ENCODE results near the gene ANXA5. TPM values are rescaled to one million over a fixed set of nuclear protein-coding genes. Genes with fewer than 3 reads are reported as not detected.

ANXA5 gene
- total and polyA plus RNA-seq, 3 donors from 2014 or later: 193 to 264 (median 250) TPM

- Histone ChIP-seq H3K4me1 (peaks cover 60% of the 10 kb centered on the region), H3K36me3 (ENCODE audit: low read depth, missing control alignments) (no peaks in the 10 kb centered on the region), H3K4me3 (no peak overlapping the region), H3K27ac (no peak overlapping the region), H3K27me3 (no peaks in the 10 kb centered on the region), H3K9me3 (no peaks in the 10 kb centered on the region)
- TF ChIP-seq CTCF (IDR thresholded peaks at IDR 0.05): no peak
- TF ChIP-seq POLR2A (IDR thresholded peaks at IDR 0.05): no peak
- 53 to 68% methylated on average over 2 of the region's 2 CpGs for WGBS, 2 donors
- DNase-seq: no peak
- intact Hi-C loops (cut with DNase I; ENCODE audit: low total_unique reads): no loop called here
Measured at GRCh38 chr4:121693450-121693849, 3.3 kb downstream of the ANXA5 start.

- H3K36me3 ChIP-seq (ENCODE audit: low read depth, missing control alignments): no peaks in the 10 kb centered on the region
- intact Hi-C loops (cut with DNase I; ENCODE audit: low total_unique reads): no loop called here
- TF ChIP-seq CTCF (IDR thresholded peaks at IDR 0.05) (no peak), POLR2A (IDR thresholded peaks at IDR 0.05) (no peak)
- H3K9me3 ChIP-seq: no peaks in the 10 kb centered on the region
- H3K27ac ChIP-seq: no peak overlapping the region
- no peak for DNase-seq
- H3K27me3 ChIP-seq: no peaks in the 10 kb centered on the region
- H3K4me1 ChIP-seq: peaks cover 65% of the 10 kb centered on the region
- H3K4me3 ChIP-seq: no peak overlapping the region
Measured at GRCh38 chr4:121692261-121692660, 4.5 kb downstream of the ANXA5 start.

GRCh38 chr4:121690001-121690400 is 6.8 kb downstream of the ANXA5 start:
- H3K4me3 ChIP-seq: no peak overlapping the region
- intact Hi-C loops (cut with DNase I; ENCODE audit: low total_unique reads): no loop called here
- TF ChIP-seq POLR2A (IDR thresholded peaks at IDR 0.05) (no peak), CTCF (IDR thresholded peaks at IDR 0.05) (no peak)
- no peaks in the 10 kb centered on the region for H3K9me3 ChIP-seq
- peaks cover 59% of the 10 kb centered on the region for H3K4me1 ChIP-seq
- H3K27me3 ChIP-seq: no peaks in the 10 kb centered on the region
- 86 to 100% methylated on average over 2 of the region's 2 CpGs for WGBS, 2 donors
- peak overlapping the region in 1 of 2 donors; percentile 38 for H3K27ac ChIP-seq
- H3K36me3 ChIP-seq (ENCODE audit: low read depth, missing control alignments): no peaks in the 10 kb centered on the region
- no peak for DNase-seq

- no peak overlapping the region for H3K4me3 ChIP-seq
- H3K36me3 ChIP-seq (ENCODE audit: low read depth, missing control alignments): no peaks in the 10 kb centered on the region
- intact Hi-C loops (cut with DNase I; ENCODE audit: low total_unique reads): no loop called here
- no peaks in the 10 kb centered on the region for H3K9me3 ChIP-seq
- no peaks in the 10 kb centered on the region for H3K27me3 ChIP-seq
- H3K27ac ChIP-seq: no peak overlapping the region
- TF ChIP-seq POLR2A (IDR thresholded peaks at IDR 0.05) (no peak), CTCF (IDR thresholded peaks at IDR 0.05) (no peak)
- WGBS, 2 donors: 75 to 77% methylated on average over 2 of the region's 2 CpGs
- no peak for DNase-seq
- H3K4me1 ChIP-seq: peaks cover 52% of the 10 kb centered on the region
Measured at GRCh38 chr4:121688701-121689100, 8.1 kb downstream of the ANXA5 start.

GRCh38 chr4:121688261-121688660 is 8.5 kb downstream of the ANXA5 start:
- whole genome bisulfite sequencing, 2 donors: 54 to 63% methylated on average over 2 of the region's 2 CpGs
- no peak for DNase-seq
- no peak for TF ChIP-seq POLR2A (IDR thresholded peaks at IDR 0.05)
- no peak for TF ChIP-seq CTCF (IDR thresholded peaks at IDR 0.05)
- Histone ChIP-seq H3K9me3 (no peaks in the 10 kb centered on the region), H3K4me1 (peaks cover 48% of the 10 kb centered on the region), H3K27ac (no peak overlapping the region), H3K27me3 (no peaks in the 10 kb centered on the region), H3K36me3 (ENCODE audit: low read depth, missing control alignments) (no peaks in the 10 kb centered on the region), H3K4me3 (no peak overlapping the region)
- intact Hi-C loops (cut with DNase I; ENCODE audit: low total_unique reads): no loop called here
